NCI-H2107 treated with DMSO at 0.1 percent for 48 hours (cell line): ENCODE data around the gene BTBD6.
A peak's percentile ranks its signal among the peaks of the same experiment; 100 is the strongest.

Source experiments
- DNase-seq: peaks from one replicate; lab custom pipeline; 2025; ENCODE audit not compliant: unreplicated experiment; lab: John Stamatoyannopoulos, UW

BTBD6 gene

GRCh38 chr14:105248368-105249181 lies at the start of gene BTBD6:
BTBD6 (plus strand) TSS chr14:105248533; CDS start chr14:105248712, 179 bp downstream.
- peak; percentile 71 for DNase-seq

DNA sequence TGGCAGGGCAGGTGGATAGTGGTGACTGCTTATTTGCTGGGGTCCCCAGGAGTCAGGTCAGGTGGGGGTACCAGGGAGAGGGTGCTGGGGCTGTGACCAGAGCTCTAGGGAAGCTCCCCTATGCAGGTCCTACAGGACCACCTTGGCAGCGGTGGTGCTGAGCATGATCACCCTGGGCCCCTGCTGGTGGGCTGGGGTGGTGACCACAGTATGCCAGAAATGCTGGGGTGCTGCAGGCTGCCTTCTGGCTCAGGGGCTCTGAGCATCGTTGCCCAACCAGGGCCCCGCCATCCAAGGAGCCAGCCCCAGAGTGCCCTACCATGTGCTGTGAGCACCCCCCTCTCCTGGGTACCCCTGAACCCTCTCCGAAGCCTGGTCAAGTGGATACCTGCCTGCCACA lies 49.7 kb upstream of the BTBD6 start:
- DNase-seq = no peak

- no peak for DNase-seq
Observed at GRCh38 chr14:105199093-105199492, 49.2 kb upstream of the BTBD6 start.

DNA sequence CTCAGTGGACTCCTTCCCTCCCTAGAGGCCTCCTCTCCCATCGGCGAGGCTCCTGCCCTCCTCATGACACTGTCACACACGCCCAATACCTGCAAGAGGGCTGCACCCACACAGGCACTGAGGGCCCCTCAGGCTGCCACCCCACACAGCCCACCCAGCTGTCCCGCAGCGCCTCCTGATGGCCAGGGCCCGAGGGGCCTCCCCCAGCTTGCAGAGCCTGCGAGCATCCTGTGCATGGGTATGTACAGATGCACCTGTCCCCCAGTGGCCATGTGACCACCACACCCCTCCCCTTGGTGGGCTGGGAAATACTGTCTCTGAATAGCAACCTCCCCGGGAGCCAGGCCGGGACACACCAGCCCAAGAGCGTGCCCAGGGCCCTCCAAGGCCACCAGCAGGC lies 48.3 kb upstream of the BTBD6 start:
- no peak for DNase-seq

DNA sequence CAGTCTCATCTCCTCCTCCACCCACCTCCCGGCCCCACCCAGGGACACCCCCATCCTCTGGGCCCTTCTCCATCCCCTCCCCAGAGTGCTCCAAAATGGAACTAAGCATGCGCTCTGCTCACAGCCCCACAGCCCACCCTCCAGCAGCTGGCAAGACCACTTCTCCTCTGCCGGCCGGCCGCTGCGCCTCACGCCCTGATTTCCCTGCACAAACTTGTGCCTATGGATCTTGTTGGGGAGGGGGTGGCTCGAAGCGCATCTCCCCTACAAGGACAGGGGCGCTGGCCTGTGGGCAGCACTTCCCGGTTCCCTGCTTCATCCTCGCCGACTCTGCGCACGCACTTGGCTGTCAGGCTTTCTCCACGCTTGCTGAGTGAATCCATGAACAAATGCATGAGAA lies 47.7 kb upstream of the BTBD6 start:
- DNase-seq = no peak

- DNase-seq = no peak
Observed at GRCh38 chr14:105201156-105201924, 47.0 kb upstream of the BTBD6 start.

DNA sequence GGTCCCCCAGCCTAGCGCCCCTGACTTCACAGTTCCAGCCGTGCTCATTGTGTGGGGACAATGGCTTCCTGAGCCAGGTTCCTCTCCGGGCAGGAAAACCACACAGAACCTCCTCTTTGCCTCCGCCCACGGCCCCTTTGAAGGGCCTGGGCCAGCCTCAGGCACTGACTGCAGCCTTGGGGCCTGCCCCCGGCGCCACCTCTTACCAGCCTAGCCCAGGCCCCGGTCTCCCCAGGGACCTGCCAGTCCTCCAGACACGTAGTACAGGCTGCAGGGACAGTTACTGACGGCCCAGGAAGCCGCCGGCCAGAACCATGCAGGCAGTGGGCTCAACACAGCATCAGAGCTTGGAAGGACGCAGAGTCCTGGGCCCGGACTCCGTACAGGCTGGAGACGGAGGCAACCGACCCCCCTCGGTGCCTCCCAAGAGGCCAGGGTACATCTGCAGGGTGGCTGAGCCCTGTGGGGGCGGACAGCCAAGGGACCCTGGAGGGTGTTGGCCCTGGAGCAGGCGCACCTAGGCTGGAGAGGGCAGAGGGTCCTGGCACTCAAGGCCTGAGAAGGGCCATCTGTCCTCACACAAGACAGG lies 46.3 kb upstream of the BTBD6 start:
- peak; percentile 55 for DNase-seq

- DNase-seq = no peak
Observed at GRCh38 chr14:105203057-105203531, 45.2 kb upstream of the BTBD6 start.

DNA sequence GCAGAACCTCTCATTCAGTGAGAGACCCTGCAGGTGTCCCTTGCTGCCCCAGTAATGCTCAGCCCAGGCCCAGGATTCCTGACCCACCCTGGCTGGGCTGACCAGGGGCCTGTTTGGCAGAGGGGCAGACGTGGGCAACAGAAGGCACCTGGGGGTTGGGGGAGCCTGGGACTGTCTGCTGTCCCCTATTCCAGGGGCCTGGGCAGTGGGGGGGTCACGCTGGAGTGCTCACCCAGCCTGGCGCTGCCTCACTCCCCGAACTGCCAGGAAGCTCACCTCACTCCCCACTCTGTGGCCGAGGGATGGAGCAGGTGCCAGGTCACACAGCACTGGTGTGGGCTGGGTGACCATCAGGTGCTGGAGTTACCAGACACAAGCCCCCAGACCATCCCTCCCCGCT lies 44.6 kb upstream of the BTBD6 start:
- DNase-seq = no peak

DNA sequence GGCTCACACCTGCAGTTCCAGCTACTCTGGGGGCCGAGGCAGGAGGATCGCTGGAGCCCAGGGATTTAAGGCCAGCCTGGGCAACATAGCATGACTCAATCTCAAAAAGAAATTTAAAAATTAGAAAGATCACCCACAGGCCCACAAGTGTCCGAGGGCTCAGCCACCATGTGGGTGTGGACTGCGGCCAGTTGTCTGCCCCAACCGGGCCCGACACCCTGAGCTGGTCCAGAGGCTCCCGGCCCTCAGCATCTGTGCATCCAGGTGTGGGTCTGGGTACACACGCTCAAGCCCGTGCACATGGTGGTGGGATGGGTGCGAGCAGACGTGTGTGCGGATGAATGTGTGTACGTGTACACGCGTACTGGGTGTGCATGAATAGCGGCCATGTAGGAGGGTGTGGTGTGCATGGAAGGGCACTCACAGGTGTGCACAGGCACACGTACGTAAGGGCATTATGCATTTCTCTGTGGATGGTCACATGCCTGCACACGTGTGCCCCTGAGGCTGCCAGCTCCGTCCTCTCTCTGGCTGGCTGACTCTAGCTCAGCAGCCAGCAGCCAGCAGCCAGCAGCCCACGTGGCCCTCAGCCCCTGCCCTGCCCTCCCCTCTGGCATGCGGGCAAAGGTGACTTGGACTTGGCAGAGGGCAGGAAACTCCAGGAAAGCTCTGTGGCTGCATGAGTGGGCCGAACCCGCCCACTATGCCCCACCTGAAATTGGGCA lies 44.0 kb upstream of the BTBD6 start:
- no peak for DNase-seq

- no peak for DNase-seq
Observed at GRCh38 chr14:105204931-105205672, 43.2 kb upstream of the BTBD6 start.

- no peak for DNase-seq
Observed at GRCh38 chr14:105205673-105206208, 42.6 kb upstream of the BTBD6 start.

GRCh38 chr14:105206873-105207272 lies 41.5 kb upstream of the BTBD6 start:
- no peak for DNase-seq

GRCh38 chr14:105207460-105207901 lies 40.9 kb upstream of the BTBD6 start:
- no peak for DNase-seq

DNA sequence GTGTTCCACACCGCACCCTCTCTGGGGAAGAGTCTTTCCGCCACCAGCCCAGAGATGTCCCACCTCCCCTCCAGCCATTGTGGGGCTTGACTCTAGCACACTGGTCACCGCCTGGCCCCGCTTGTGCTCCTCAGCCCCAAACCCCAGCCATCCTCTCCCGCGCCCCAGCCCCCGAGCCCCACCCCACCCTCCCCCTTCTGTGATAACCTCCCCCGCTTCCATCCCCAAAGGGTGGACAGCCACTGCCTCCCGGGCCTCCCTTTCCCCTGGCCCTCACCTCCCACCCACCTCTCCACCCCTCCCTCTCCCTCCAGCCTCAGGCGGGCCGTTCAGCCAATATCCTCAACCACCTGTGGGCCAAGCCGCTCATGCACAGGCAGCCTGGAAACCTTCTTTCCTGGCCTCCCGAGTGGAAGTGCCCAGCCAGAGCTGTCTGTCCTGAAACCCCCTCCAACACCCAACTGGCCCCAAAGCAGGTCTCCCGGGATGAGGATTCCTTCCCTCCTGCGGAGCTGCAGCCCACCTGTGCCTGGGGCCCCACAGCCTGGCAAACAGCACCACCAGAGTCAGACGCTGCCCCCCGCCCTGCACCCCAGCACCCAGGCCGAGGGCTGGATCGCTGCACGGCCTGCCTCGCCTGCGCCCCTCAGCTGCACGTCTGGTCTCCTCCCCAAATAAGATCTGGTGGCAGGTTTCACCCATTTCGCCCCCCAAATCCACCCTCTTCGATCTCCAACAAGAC lies 40.2 kb upstream of the BTBD6 start:
- no peak for DNase-seq

GRCh38 chr14:105208738-105209075 lies 39.6 kb upstream of the BTBD6 start:
- no peak for DNase-seq

- no peak for DNase-seq
Observed at GRCh38 chr14:105209091-105209490, 39.2 kb upstream of the BTBD6 start.

- no peak for DNase-seq
Observed at GRCh38 chr14:105209646-105210045, 38.7 kb upstream of the BTBD6 start.

- DNase-seq = no peak
Observed at GRCh38 chr14:105210266-105211025, 37.9 kb upstream of the BTBD6 start.
